Neural progenitor cell (in vitro differentiated cells): ENCODE data around the gene AP2A2. TPM values are rescaled to one million over a fixed set of nuclear protein-coding genes. Genes with fewer than 3 reads are reported as not detected.

Source experiments
- DNase-seq: peaks from one replicate; pipeline ENCODE4 v3.0.0-alpha.2; 2016; ENCODE audit warnings: low spot score
- H2AFZ ChIP-seq: fragments of 200-600 bp; sonication (generic); replicated peaks from 2 replicates; pipeline ENCODE4 v1.6.1; 2016; ENCODE audit warnings: antibody characterized with exemption
- H3F3A ChIP-seq: fragments of 200-600 bp; sonication (generic); 2 replicates; pipeline ENCODE4 v1.6.1; 2016; ENCODE audit warnings: antibody characterized with exemption, low read depth
- H3K27ac ChIP-seq: fragments of 200-600 bp; sonication (generic); 2 replicates; pipeline ENCODE4 v1.5.1; 2016; ENCODE audit warnings: mild to moderate bottlenecking
- H3K27me3 ChIP-seq: fragments of 200-600 bp; sonication (generic); 2 replicates; pipeline ENCODE4 v1.6.1; 2016; ENCODE audit warnings: mild to moderate bottlenecking, moderate library complexity
- H3K36me3 ChIP-seq: fragments of 200-600 bp; sonication (generic); 2 replicates; pipeline ENCODE4 v1.5.1; 2016
- H3K4me1 ChIP-seq: fragments of 200-600 bp; sonication (generic); 2 replicates; pipeline ENCODE4 v1.6.1; 2016; ENCODE audit warnings: mixed run types
- H3K4me2 ChIP-seq: fragments of 200-600 bp; sonication (generic); 2 replicates; pipeline ENCODE4 v1.6.1; 2016
- H3K4me3 ChIP-seq: fragments of 200-600 bp; sonication (generic); 2 replicates; pipeline ENCODE4 v1.5.1; 2016
- H3K79me2 ChIP-seq: fragments of 200-600 bp; sonication (generic); 2 replicates; pipeline ENCODE4 v1.6.1; 2016; ENCODE audit warnings: low read depth
- H3K9ac ChIP-seq: fragments of 200-600 bp; sonication (generic); 2 replicates; pipeline ENCODE4 v1.6.1; 2016
- H3K9me3 ChIP-seq: fragments of 200-600 bp; sonication (generic); 2 replicates; pipeline ENCODE4 v1.5.1; 2016; ENCODE audit warnings: low read depth
- H4K20me1 ChIP-seq: fragments of 200-600 bp; sonication (generic); 2 replicates; pipeline ENCODE4 v1.6.1; 2016; ENCODE audit warnings: low read depth
- H3K27ac Mint-ChIP-seq: 3 replicates; pipeline ENCODE4 v1.8.0; 2021; ENCODE audit warnings: mixed read lengths
- H3K27me3 Mint-ChIP-seq: 2 replicates; pipeline ENCODE4 v1.8.0; 2022; ENCODE audit warnings: low read depth, mild to moderate bottlenecking, inconsistent platforms, moderate library complexity, mixed read lengths; ENCODE audit not compliant: insufficient read depth
- H3K36me3 Mint-ChIP-seq: 3 replicates; pipeline ENCODE4 v1.8.0; 2021; ENCODE audit warnings: mixed read lengths
- H3K4me1 Mint-ChIP-seq: 3 replicates; pipeline ENCODE4 v1.8.0; 2021; ENCODE audit warnings: mixed read lengths
- H3K4me3 Mint-ChIP-seq: 3 replicates; pipeline ENCODE4 v1.8.0; 2021; ENCODE audit warnings: mild to moderate bottlenecking, moderate library complexity, mixed read lengths
- H3K9me3 Mint-ChIP-seq: 3 replicates; pipeline ENCODE4 v1.8.0; 2020; ENCODE audit warnings: mixed read lengths
- CTCF ChIP-seq: fragments of 200-600 bp; sonication (generic); IDR thresholded peaks from 2 replicates; pipeline ENCODE4 v1.5.1; 2017; ENCODE audit warnings: antibody characterized with exemption, mild to moderate bottlenecking
- EZH2 ChIP-seq: fragments of 200-600 bp; sonication (generic); IDR thresholded peaks from 2 replicates; pipeline ENCODE4 v1.6.1; 2017; ENCODE audit warnings: antibody characterized with exemption, mild to moderate bottlenecking, moderate library complexity
- EZH2phosphoT487 ChIP-seq: fragments of 200-600 bp; sonication (generic); IDR thresholded peaks from 2 replicates; pipeline ENCODE4 v1.6.1; 2017; ENCODE audit warnings: antibody characterized with exemption
- total RNA-seq: library from RNA; depleted of rRNA; stranded (reverse); fragments of >200 nt; gene quantifications from 2 replicates; pipeline ENCODE4 v1.2.3, GENCODE V29; 2015; ENCODE audit warnings: low replicate concordance

Gene AP2A2
- total RNA-seq, 1 donor from 2014 or later, result 67.5 TPM

GRCh38 chr11:940496-941135 lies 14.9 kb downstream of the AP2A2 start:
- Mint-ChIP-seq H3K27ac (peak overlapping the region; percentile 74), H3K4me1 (peaks cover 57% of the 10 kb centered on the region), H3K36me3 (peaks cover 5% of the 10 kb centered on the region), H3K27me3 (peaks cover 5% of the 10 kb centered on the region), H3K9me3 (peaks cover 2% of the 10 kb centered on the region), H3K4me3 (no peak overlapping the region)
- H3K9me3 ChIP-seq, result no peaks in the 10 kb centered on the region
- peak overlapping the region; percentile 60 for H3K4me2 ChIP-seq
- TF ChIP-seq EZH2 (no peak), CTCF (no peak), EZH2phosphoT487 (no peak)
- peak; percentile 77 for DNase-seq
- H3F3A ChIP-seq, result peaks cover 48% of the 10 kb centered on the region
- H2AFZ ChIP-seq, result no peak overlapping the region
- peak overlapping the region; percentile 56 for H3K27ac ChIP-seq
- H3K79me2 ChIP-seq, result peaks cover 96% of the 10 kb centered on the region
- peaks cover 44% of the 10 kb centered on the region for H3K4me1 ChIP-seq
- H3K27me3 ChIP-seq, result no peaks in the 10 kb centered on the region
- H3K4me3 ChIP-seq, result peak overlapping the region; percentile 1
- peaks cover 79% of the 10 kb centered on the region for H4K20me1 ChIP-seq
- no peaks in the 10 kb centered on the region for H3K36me3 ChIP-seq
- no peak overlapping the region for H3K9ac ChIP-seq

GRCh38 chr11:942823-943222 lies 17.2 kb downstream of the AP2A2 start:
- no peak overlapping the region for H3K4me3 ChIP-seq
- no peaks in the 10 kb centered on the region for H3K36me3 ChIP-seq
- H3K36me3 Mint-ChIP-seq, result peaks cover 6% of the 10 kb centered on the region
- peaks cover 5% of the 10 kb centered on the region for H3K27me3 Mint-ChIP-seq
- no peaks in the 10 kb centered on the region for H3K27me3 ChIP-seq
- no peak overlapping the region for H3K9ac ChIP-seq
- TF ChIP-seq EZH2 (no peak), CTCF (no peak), EZH2phosphoT487 (no peak)
- peak; percentile 11 for DNase-seq
- no peak overlapping the region for H3K4me2 ChIP-seq
- peaks cover 94% of the 10 kb centered on the region for H3K79me2 ChIP-seq
- peaks cover 76% of the 10 kb centered on the region for H4K20me1 ChIP-seq
- H3F3A ChIP-seq, result peaks cover 57% of the 10 kb centered on the region
- H3K27ac Mint-ChIP-seq, result peak overlapping the region; percentile 55
- H2AFZ ChIP-seq, result no peak overlapping the region
- no peaks in the 10 kb centered on the region for H3K9me3 ChIP-seq
- peaks cover 55% of the 10 kb centered on the region for H3K4me1 ChIP-seq
- H3K27ac ChIP-seq, result peak overlapping the region; percentile 60
- H3K4me1 Mint-ChIP-seq, result peaks cover 66% of the 10 kb centered on the region
- H3K9me3 Mint-ChIP-seq, result no peaks in the 10 kb centered on the region
- H3K4me3 Mint-ChIP-seq, result no peak overlapping the region

- TF ChIP-seq EZH2 (no peak), CTCF (peak; percentile 41), EZH2phosphoT487 (no peak)
- Mint-ChIP-seq H3K4me1 (peaks cover 60% of the 10 kb centered on the region), H3K9me3 (peaks cover 12% of the 10 kb centered on the region), H3K36me3 (peaks cover 15% of the 10 kb centered on the region), H3K27ac (peak overlapping the region; percentile 99), H3K4me3 (peak overlapping the region; percentile 80), H3K27me3 (peaks cover 7% of the 10 kb centered on the region)
- DNase-seq, result peak; percentile 83
- peaks cover 57% of the 10 kb centered on the region for H4K20me1 ChIP-seq
- no peaks in the 10 kb centered on the region for H3K36me3 ChIP-seq
- H3K4me3 ChIP-seq, result peak overlapping the region; percentile 3
- no peaks in the 10 kb centered on the region for H3K9me3 ChIP-seq
- H3K4me1 ChIP-seq, result peaks cover 50% of the 10 kb centered on the region
- H3K9ac ChIP-seq, result no peak overlapping the region
- peaks cover 92% of the 10 kb centered on the region for H3K79me2 ChIP-seq
- H3K4me2 ChIP-seq, result peak overlapping the region; percentile 48
- H3F3A ChIP-seq, result peaks cover 46% of the 10 kb centered on the region
- peak overlapping the region; percentile 89 for H3K27ac ChIP-seq
- no peaks in the 10 kb centered on the region for H3K27me3 ChIP-seq
- no peak overlapping the region for H2AFZ ChIP-seq
These were observed 19.2 kb downstream of the AP2A2 start for GRCh38 chr11:944711-945470.
